Umbilical cord (tissue), 2 donors: ENCODE results near the gene MSANTD1. TPM values are rescaled to one million over a fixed set of nuclear protein-coding genes. Genes with fewer than 3 reads are reported as not detected.

Experiments used
- DNase-seq: peaks from one replicate; pipeline ENCODE4 v3.0.0-alpha.2; 2015; ENCODE audit warnings: low spot score
- total RNA-seq: library from RNA; depleted of rRNA; stranded (reverse); fragments of >200 nt; gene quantifications from one replicate; pipeline ENCODE4 v1.2.3, GENCODE V29; 2014; ENCODE audit warnings: low replicate concordance; ENCODE audit not compliant: insufficient read depth

Gene MSANTD1
- total RNA-seq, 1 donor from 2014 or later: 10.6 TPM

DNA sequence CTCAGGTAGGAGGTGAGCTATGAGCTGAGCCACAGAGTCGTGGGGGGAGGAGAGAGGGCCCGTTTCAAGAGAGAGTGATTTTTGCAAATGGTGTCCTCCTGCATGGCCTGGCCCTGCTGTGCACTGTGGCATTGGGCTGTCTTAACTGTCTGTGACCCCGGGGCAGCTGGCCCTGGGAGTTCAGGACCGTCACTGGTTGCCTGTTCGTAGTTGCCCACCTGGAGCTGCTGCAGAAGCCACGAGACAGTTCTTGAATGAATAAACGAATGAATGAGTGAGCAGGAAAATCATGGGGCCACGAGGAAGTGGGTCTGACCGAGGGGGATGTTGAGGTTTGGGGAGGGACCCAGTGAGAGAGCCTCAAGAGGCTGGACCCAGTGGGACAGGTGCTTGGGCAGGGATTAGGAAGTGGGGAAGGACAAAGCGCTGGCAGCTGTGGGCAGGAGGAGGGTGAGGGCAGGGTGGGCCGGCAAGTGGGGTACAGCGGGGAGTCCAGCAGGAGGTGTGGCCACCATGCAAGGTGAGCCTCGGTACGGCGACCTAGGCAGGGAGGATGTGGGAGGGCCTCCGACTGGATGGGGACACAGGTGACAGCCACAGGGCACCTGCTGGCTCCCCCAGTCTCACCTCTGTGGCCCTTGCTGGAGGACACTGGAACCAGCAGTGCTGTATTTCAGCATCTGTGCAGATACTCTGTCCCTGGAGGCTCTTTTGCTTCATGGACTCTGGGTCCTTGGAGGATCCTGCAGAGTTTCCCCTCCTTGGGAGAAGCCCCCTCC lies 54.0 kb downstream of the MSANTD1 start:
- DNase-seq: no peak

- DNase-seq: no peak
Measured at GRCh38 chr4:3303565-3303824, 54.5 kb downstream of the MSANTD1 start.

GRCh38 chr4:3303923-3304710 lies 55.2 kb downstream of the MSANTD1 start:
- DNase-seq: no peak

DNA sequence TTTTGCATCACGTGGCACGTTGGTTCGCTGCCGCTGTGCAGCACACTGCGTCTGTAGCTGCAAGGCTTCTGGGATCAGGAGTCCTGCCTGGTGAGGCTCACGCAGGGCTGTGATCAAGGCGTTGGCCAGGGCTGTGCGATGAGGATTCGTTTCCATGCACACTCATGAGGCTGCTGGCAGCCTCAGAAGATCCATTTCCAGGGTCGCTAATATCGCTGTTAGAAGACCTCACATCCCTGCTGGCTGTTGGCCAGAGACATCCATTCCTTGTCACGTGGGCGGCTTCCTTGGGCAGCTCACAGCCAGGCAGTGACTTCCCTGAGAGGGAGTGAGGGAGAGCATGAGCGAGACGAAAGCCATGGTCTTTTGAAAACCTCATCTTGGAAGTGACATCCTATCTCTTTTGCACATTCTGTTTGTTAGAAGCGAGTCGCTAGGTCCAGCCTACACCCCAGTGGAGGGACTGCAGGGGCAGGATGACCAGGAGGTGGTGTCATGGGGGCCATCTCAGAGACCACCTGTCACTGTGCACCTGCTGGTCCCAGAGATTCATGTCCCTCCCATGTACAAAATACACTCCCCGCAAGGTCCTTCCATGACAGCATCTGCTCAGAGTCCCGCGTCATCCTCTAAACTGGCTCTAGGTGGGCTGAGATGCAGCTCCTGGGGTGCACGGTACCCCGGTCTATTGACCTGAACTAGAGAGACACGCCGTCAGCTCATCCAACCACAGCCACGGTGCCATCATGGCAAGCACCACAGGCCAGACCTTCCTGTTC lies 56.1 kb downstream of the MSANTD1 start:
- DNase-seq: peak; percentile 88

DNA sequence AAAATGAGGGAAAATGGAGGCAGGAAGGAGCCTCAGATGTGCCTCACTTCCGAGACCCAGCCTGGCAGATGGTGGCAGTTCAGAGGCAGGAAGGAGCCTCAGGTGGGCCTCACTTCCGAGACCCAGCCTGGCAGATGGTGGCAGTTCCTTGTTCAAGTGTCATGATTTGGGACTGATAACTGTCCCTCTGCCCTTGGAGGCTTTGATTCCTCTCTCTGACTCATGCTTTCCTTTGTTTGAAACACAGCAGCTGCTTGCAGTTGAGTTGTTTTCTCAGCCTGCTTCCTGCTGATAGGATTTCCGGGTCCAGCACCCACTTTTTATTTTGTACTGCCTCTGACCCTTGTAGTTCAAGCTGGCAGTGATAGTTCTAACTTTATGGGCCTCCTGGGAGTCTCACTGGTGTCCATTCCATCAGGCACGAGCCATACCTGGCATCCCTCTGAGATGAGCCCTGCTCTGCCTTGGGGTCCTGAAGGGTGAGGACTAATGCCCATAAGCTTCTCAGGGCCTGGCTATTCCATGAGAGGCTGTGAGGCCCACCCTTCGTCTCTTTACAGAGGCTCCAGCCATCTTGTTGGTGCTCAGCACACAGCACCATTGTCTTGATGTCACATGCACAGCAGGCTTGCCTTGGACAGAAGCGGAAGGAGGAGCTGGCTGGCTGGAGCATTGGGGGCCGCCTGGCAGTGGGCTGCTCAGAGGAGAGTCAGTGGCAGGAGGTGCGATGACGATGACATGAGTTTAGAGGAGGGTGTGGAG lies 56.8 kb downstream of the MSANTD1 start:
- DNase-seq: no peak

Other genes with a start within 250 kb of the MSANTD1 start
- gene HTT-AS, start 174.6 kb upstream of the MSANTD1 start, total RNA-seq: not detected
- 45.3 TPM for gene HTT, start 174.5 kb upstream of the MSANTD1 start, total RNA-seq
- 29.6 TPM for gene RGS12, start 43.9 kb downstream of the MSANTD1 start, total RNA-seq
- gene HGFAC, start 192.8 kb downstream of the MSANTD1 start, total RNA-seq: 3.1 TPM
- gene DOK7, start 214.1 kb downstream of the MSANTD1 start, total RNA-seq: 2.4 TPM